ENCODE measurements around the gene KIF12.
"Not testable (repeated sequence)": the region's sequence is repeated elsewhere in the genome, so short reads cannot be mapped to it uniquely, and the experiment has no call there.

KIF12 gene

GRCh38 chr9:114060711-114061110, 38.4 kb downstream of the KIF12 start:
- DNase-seq, result no peak

- no peak for DNase-seq
Measured at GRCh38 chr9:114060070-114060469, 39.0 kb downstream of the KIF12 start.

GRCh38 chr9:114059047-114059803, 39.9 kb downstream of the KIF12 start:
- no peak for DNase-seq

- DNase-seq, result no peak
Measured at GRCh38 chr9:114058688-114059046, 40.4 kb downstream of the KIF12 start.

GRCh38 chr9:114057161-114057885, 41.8 kb downstream of the KIF12 start:
- DNase-seq, result no peak

GRCh38 chr9:114056527-114056926, 42.6 kb downstream of the KIF12 start:
- DNase-seq, result no peak

- DNase-seq, result no peak
Measured at GRCh38 chr9:114055894-114056293, 43.2 kb downstream of the KIF12 start.

- DNase-seq, result no peak
Measured at GRCh38 chr9:114055061-114055460, 44.0 kb downstream of the KIF12 start.

GRCh38 chr9:114054191-114054690, 44.9 kb downstream of the KIF12 start:
- DNase-seq, result no peak

GRCh38 chr9:114053246-114054005, 45.7 kb downstream of the KIF12 start:
- no peak for DNase-seq

GRCh38 chr9:114051706-114052105, 47.4 kb downstream of the KIF12 start:
- no peak for DNase-seq

- DNase-seq, result no peak
Measured at GRCh38 chr9:114051281-114051680, 47.8 kb downstream of the KIF12 start.

- no peak for DNase-seq
Measured at GRCh38 chr9:114050646-114051045, 48.4 kb downstream of the KIF12 start.

GRCh38 chr9:114050226-114050568, 48.9 kb downstream of the KIF12 start:
- no peak for DNase-seq

GRCh38 chr9:114049441-114050225, 49.5 kb downstream of the KIF12 start:
- no peak for DNase-seq

- no peak for DNase-seq
Measured at GRCh38 chr9:114048533-114049415, 50.3 kb downstream of the KIF12 start.

- no peak for DNase-seq
Measured at GRCh38 chr9:114047717-114048116, 51.4 kb downstream of the KIF12 start.

GRCh38 chr9:114046875-114047274, 52.2 kb downstream of the KIF12 start:
- no peak for DNase-seq

GRCh38 chr9:114046237-114046755, 52.8 kb downstream of the KIF12 start:
- DNase-seq, result no peak

GRCh38 chr9:114043660-114044059, 55.4 kb downstream of the KIF12 start:
- not testable (repeated sequence) for DNase-seq
